ENCODE measurements around the gene ARF4.

- TF ChIP-seq CTCF (IDR thresholded peaks at IDR 0.05; ENCODE audit: low read depth, low read length, poor library complexity, severe bottlenecking) (no peak), EZH2phosphoT487 (IDR thresholded peaks at IDR 0.05; ENCODE audit: borderline replicate concordance, low read length) (no peak)
Observed at GRCh38 chr3:57600195-57600594, 3.1 kb upstream of the ARF4 start.
